DOHH2 (cell line): Measurements from ENCODE around the gene ANAPC13.

ENCODE experiments used
- H3F3A ChIP-seq: fragments of 200-600 bp; sonication (generic), shearing (Covaris generic); 2 replicates; pipeline ENCODE4 v1.6.0; 2016; ENCODE audit warnings: antibody characterized with exemption, mild to moderate bottlenecking; ENCODE audit not compliant: control insufficient read depth, insufficient read depth
- H3K27ac ChIP-seq: fragments of 200-600 bp; sonication (generic); 2 replicates; pipeline ENCODE4 v1.5.1; 2014; ENCODE audit warnings: low read depth, mild to moderate bottlenecking, low read length, moderate library complexity
- H3K27me3 ChIP-seq: fragments of 200-600 bp; sonication (generic); 2 replicates; pipeline ENCODE4 v1.6.1; 2014; ENCODE audit warnings: mild to moderate bottlenecking, low read length, mixed read lengths; ENCODE audit not compliant: control insufficient read depth
- H3K36me3 ChIP-seq: fragments of 200-600 bp; sonication (generic); 2 replicates; pipeline ENCODE4 v1.6.1; 2014; ENCODE audit warnings: mild to moderate bottlenecking, low read length, moderate library complexity, mixed read lengths; ENCODE audit not compliant: control insufficient read depth
- H3K4me1 ChIP-seq: fragments of 200-600 bp; sonication (generic); 2 replicates; pipeline ENCODE4 v1.6.1; 2014; ENCODE audit warnings: mild to moderate bottlenecking, low read length, mixed read lengths; ENCODE audit not compliant: control insufficient read depth
- H3K4me2 ChIP-seq: fragments of 200-600 bp; sonication (generic); 2 replicates; pipeline ENCODE4 v1.6.0; 2014; ENCODE audit warnings: mild to moderate bottlenecking, low read length, moderate library complexity
- H3K4me3 ChIP-seq: fragments of 200-600 bp; sonication (generic); 2 replicates; pipeline ENCODE4 v1.5.1; 2014; ENCODE audit warnings: mild to moderate bottlenecking, low read length, mixed read lengths
- H3K79me2 ChIP-seq: fragments of 200-600 bp; sonication (generic); 2 replicates; pipeline ENCODE4 v1.6.1; 2014; ENCODE audit warnings: mild to moderate bottlenecking, low read length, mixed read lengths; ENCODE audit not compliant: control insufficient read depth
- H3K9me2 ChIP-seq: fragments of 200-600 bp; sonication (generic); replicated peaks from 2 replicates; pipeline ENCODE4 v1.6.1; 2014; ENCODE audit warnings: mild to moderate bottlenecking, low read length, mixed read lengths; ENCODE audit not compliant: control insufficient read depth
- H3K9me3 ChIP-seq: fragments of 200-600 bp; sonication (generic); 2 replicates; pipeline ENCODE4 v1.6.1; 2014; ENCODE audit warnings: antibody characterized with exemption, low read length, mixed read lengths; ENCODE audit not compliant: control insufficient read depth, insufficient read depth
- H4K20me1 ChIP-seq: fragments of 200-600 bp; sonication (generic); 2 replicates; pipeline ENCODE4 v1.6.0; 2014; ENCODE audit warnings: low read depth, mild to moderate bottlenecking, antibody characterized with exemption, low read length, moderate library complexity; ENCODE audit not compliant: control insufficient read depth, insufficient read depth
- CTCF ChIP-seq: fragments of 200-600 bp; sonication (generic); IDR thresholded peaks from one replicate; pipeline ENCODE4 v1.5.1; 2014; ENCODE audit warnings: antibody characterized with exemption, mild to moderate bottlenecking, low read depth, low read length; ENCODE audit not compliant: poor library complexity, severe bottlenecking
- EZH2phosphoT487 ChIP-seq: fragments of 200-600 bp; sonication (generic); IDR thresholded peaks from 2 replicates; pipeline ENCODE4 v1.6.1; 2017; ENCODE audit warnings: borderline replicate concordance, mild to moderate bottlenecking, antibody characterized with exemption, low read length, moderate library complexity, mixed read lengths

Gene ANAPC13

GRCh38 chr3:134432236-134432635 is 53.5 kb downstream of the ANAPC13 start:
- no peaks in the 10 kb centered on the region for H3K9me2 ChIP-seq
- H3K27ac ChIP-seq = no peak overlapping the region
- H3K27me3 ChIP-seq = peaks cover 4% of the 10 kb centered on the region
- TF ChIP-seq CTCF = no peak
- no peak for TF ChIP-seq EZH2phosphoT487
- no peaks in the 10 kb centered on the region for H4K20me1 ChIP-seq
- H3K9me3 ChIP-seq = no peaks in the 10 kb centered on the region
- H3K79me2 ChIP-seq = no peaks in the 10 kb centered on the region
- H3K4me1 ChIP-seq = no peaks in the 10 kb centered on the region
- H3K4me2 ChIP-seq = no peak overlapping the region
- H3K36me3 ChIP-seq = no peaks in the 10 kb centered on the region
- no peak overlapping the region for H3K4me3 ChIP-seq
- no peaks in the 10 kb centered on the region for H3F3A ChIP-seq

- Histone ChIP-seq H3K27ac (no peak overlapping the region), H3K27me3 (peaks cover 4% of the 10 kb centered on the region), H3K79me2 (no peaks in the 10 kb centered on the region), H4K20me1 (no peaks in the 10 kb centered on the region), H3F3A (no peaks in the 10 kb centered on the region), H3K9me2 (no peaks in the 10 kb centered on the region), H3K4me2 (no peak overlapping the region), H3K9me3 (no peaks in the 10 kb centered on the region), H3K4me1 (no peaks in the 10 kb centered on the region), H3K4me3 (no peak overlapping the region), H3K36me3 (no peaks in the 10 kb centered on the region)
- TF ChIP-seq CTCF (no peak), EZH2phosphoT487 (no peak)
Observed at GRCh38 chr3:134430950-134431445, 54.8 kb downstream of the ANAPC13 start.

GRCh38 chr3:134430174-134430573 is 55.6 kb downstream of the ANAPC13 start:
- Histone ChIP-seq H3K79me2 (no peaks in the 10 kb centered on the region), H3F3A (no peaks in the 10 kb centered on the region), H3K4me1 (no peaks in the 10 kb centered on the region), H3K4me3 (no peak overlapping the region), H3K27me3 (peaks cover 4% of the 10 kb centered on the region), H3K27ac (no peak overlapping the region), H3K9me3 (no peaks in the 10 kb centered on the region), H3K4me2 (no peak overlapping the region), H3K9me2 (no peaks in the 10 kb centered on the region), H4K20me1 (no peaks in the 10 kb centered on the region), H3K36me3 (no peaks in the 10 kb centered on the region)
- no peak for TF ChIP-seq EZH2phosphoT487
- TF ChIP-seq CTCF = no peak

- no peak overlapping the region for H3K27ac ChIP-seq
Observed at GRCh38 chr3:134428401-134428800, 57.4 kb downstream of the ANAPC13 start.

More at GRCh38 chr3:134428401-134428800, 57.4 kb downstream of the ANAPC13 start:
- no peaks in the 10 kb centered on the region for H4K20me1 ChIP-seq
- H3K4me3 ChIP-seq = no peak overlapping the region
- no peaks in the 10 kb centered on the region for H3K9me3 ChIP-seq
- no peaks in the 10 kb centered on the region for H3K9me2 ChIP-seq
- H3K79me2 ChIP-seq = no peaks in the 10 kb centered on the region
- no peaks in the 10 kb centered on the region for H3K4me1 ChIP-seq
- H3K36me3 ChIP-seq = no peaks in the 10 kb centered on the region
- no peak overlapping the region for H3K4me2 ChIP-seq
- no peak for TF ChIP-seq EZH2phosphoT487
- TF ChIP-seq CTCF = no peak
- H3K27me3 ChIP-seq = peaks cover 4% of the 10 kb centered on the region
- no peaks in the 10 kb centered on the region for H3F3A ChIP-seq
